Heart left ventricle (tissue), 16 donors: ENCODE results near the gene CASP5. TPM values are rescaled to one million over a fixed set of nuclear protein-coding genes. Genes with fewer than 3 reads are reported as not detected.

Experiments
- ATAC-seq, 4 donors: fragments of 200-7000 bp; cut with Tn5 transposase; one replicate each; pipeline ENCODE4 v1.9.1; 2020 to 2022; ENCODE audit warnings: moderate library complexity in 4 of 4, mild to moderate bottlenecking in 3 of 4, moderate number of reproducible peaks in 1 of 4
- DNase-seq, 5 donors: peaks; one replicate each; pipeline ENCODE4 v3.0.0-alpha.2; 2020
- H3K27ac ChIP-seq, 12 donors: fragments of 200-600 bp; sonication (generic) in 4 of 12; one replicate each; pipeline versions ENCODE4 v1.5.0 to v1.8.0; 2016 to 2022; ENCODE audit warnings: mild to moderate bottlenecking in 2 of 12
- H3K27me3 ChIP-seq, 9 donors: fragments of 200-600 bp; sonication (generic) in 2 of 9; one replicate each; pipeline versions ENCODE4 v1.5.1 to v1.8.0; 2016 to 2022; ENCODE audit warnings: mild to moderate bottlenecking in 3 of 9
- H3K36me3 ChIP-seq, 9 donors: fragments of 200-600 bp; sonication (generic) in 2 of 9; one replicate each; pipeline versions ENCODE4 v1.5.0 to v1.8.0; 2018 to 2022; ENCODE audit warnings: mild to moderate bottlenecking in 2 of 9
- H3K4me1 ChIP-seq, 12 donors: fragments of 200-600 bp; sonication (generic) in 4 of 12; one replicate each; pipeline versions ENCODE4 v1.5.0 to v1.8.0; 2016 to 2022; ENCODE audit warnings: mild to moderate bottlenecking in 3 of 12
- H3K4me3 ChIP-seq, 12 donors: fragments of 200-600 bp; sonication (generic) in 4 of 12; one replicate each; pipeline versions ENCODE4 v1.5.0 to v1.8.0; 2017 to 2022; ENCODE audit warnings: mild to moderate bottlenecking in 9 of 12, moderate library complexity in 4 of 12
- H3K9me3 ChIP-seq, 12 donors: fragments of 200-600 bp; sonication (generic) in 4 of 12; one replicate each; pipeline versions ENCODE4 v1.5.0 to v1.8.0; 2016 to 2022; ENCODE audit warnings: mild to moderate bottlenecking in 1 of 12
- CTCF ChIP-seq, 12 donors: fragments of 200-600 bp; sonication (generic) in 4 of 12; IDR thresholded peaks; one replicate each; pipeline versions ENCODE4 v1.5.0 to v1.8.0; 2018 to 2022; ENCODE audit warnings: antibody characterized with exemption in 12 of 12, mild to moderate bottlenecking in 5 of 12
- POLR2A ChIP-seq, 2 donors: fragments of 450-650 bp; IDR thresholded peaks; one replicate each; pipeline ENCODE4 v1.6.1; 2017; ENCODE audit warnings: antibody characterized with exemption in 2 of 2, mild to moderate bottlenecking in 2 of 2, moderate library complexity in 2 of 2
- WGBS, 4 donors: extraction: QIAGEN DNeasy Blood & Tissue Kit in 2 of 4; methylation state at CpG; one replicate each; pipeline versions ENCODE4 v1.1.5 to v1.1.7; 2013 to 2018; 5-methylcytosine and 5-hydroxymethylcytosine counted together
- intact Hi-C, 10 donors: fragments of 100-400 bp; cut with DNase I; formaldehyde crosslinking; loops; one replicate each; pipeline versions ENCODE4 v1.11.1 to v1.14.2; 2022
- polyA plus RNA-seq, 2 donors: library from polyadenylated mRNA; stranded (reverse); fragments of 200-250 nt; gene quantifications; one replicate each; pipeline ENCODE4 v1.2.3, GENCODE V29; 2013
- total RNA-seq, 9 donors: library from RNA; depleted of rRNA in 2 of 9; stranded (reverse); fragments of >200 nt in 2 of 9; fragmentation: NEBNext Ultra II Directional in 3 of 9; extraction: Animal tissue kit (Norgen Biotek cat#: 25700) in 3 of 9; gene quantifications; one replicate each; pipeline versions ENCODE4 v1.1.0 to v1.2.4, GENCODE V29; 2016 to 2023
- donor health status: ischemic (EF 13 %, LVEDD 7.1; RV severe dilation, severe dysfunction).
- donor health status: healthy with polysubstance abuse.
- donor health status: DM: no; HTN: yes; CAD: no.
- donor health status: DM: no; HTN: no; CAD: no.
- donor health status: ischemic (EF 25% LVEDD 6.9; RV normal size, moderate dysfunction).
- donor health status: ischemic (EF 25% LVEDD 5.7; RV mildly dilated, moderate dysfunction).
- donor health status: healthy.
- donor health status: DM: yes; HTN: yes; CAD: no.
- donor health status: ischemic (EF 35%, LVEDD 5.7; RV mildly dilated, moderate dysfunction).
- donor health status: nonischemic (EF 11% LVEDD 7.7; RV severe dilation, severe dysfunction).
- donor health status: DM: yes; HTN: yes; CAD: no.
- donor health status: PGD.
- donor health status: ischemic (EF 29% LVEDD 5.4; RV normal size, mild dysfunction).
- donor health status: nonischemic (EF 23%, LVEDD 6.1; RV moderate dilation, normal function).

CASP5 gene
- total and polyA plus RNA-seq, 11 donors = 0.10 to 2.7 (median 0.45) TPM; not detected in 8

GRCh38 chr11:105024394-105024793, 1.4 kb upstream of the CASP5 start:
- 84 to 90% (median 86%) methylated on average over 1 of the region's 1 CpG for WGBS, 4 donors
- Histone ChIP-seq H3K4me3 (no peak overlapping the region), H3K27me3 (no peaks in the 10 kb centered on the region), H3K36me3 (peaks cover 0 to 49% (median 41%) of the 10 kb centered on the region in 9 donors), H3K4me1 (peaks cover 0 to 31% (median 0%) of the 10 kb centered on the region in 12 donors), H3K9me3 (peaks cover 0 to 3% (median 0%) of the 10 kb centered on the region in 12 donors), H3K27ac (no peak overlapping the region)
- TF ChIP-seq CTCF (IDR thresholded peaks at IDR 0.05) = no peak
- no peak for TF ChIP-seq POLR2A (IDR thresholded peaks at IDR 0.05)
- no peak for ATAC-seq
- no peak for DNase-seq
- intact Hi-C loops = no loop called here

GRCh38 chr11:105022527-105022926, 441 bp downstream of the CASP5 start:
- intact Hi-C loops = no loop called here
- Histone ChIP-seq H3K4me1 (peaks cover 0 to 15% (median 0%) of the 10 kb centered on the region in 12 donors), H3K27me3 (no peaks in the 10 kb centered on the region), H3K4me3 (peak overlapping the region in 1 of 12 donors; percentile 23), H3K9me3 (peaks cover 0 to 3% (median 0%) of the 10 kb centered on the region in 12 donors), H3K27ac (peak overlapping the region in 1 of 12 donors; percentile 74), H3K36me3 (peaks cover 0 to 30% (median 23%) of the 10 kb centered on the region in 9 donors)
- no peak for ATAC-seq
- whole genome bisulfite sequencing, 4 donors = 41 to 53% (median 50%) methylated on average over 2 of the region's 2 CpGs
- DNase-seq = no peak
- TF ChIP-seq POLR2A (IDR thresholded peaks at IDR 0.05) (no peak), CTCF (IDR thresholded peaks at IDR 0.05) (no peak)

GRCh38 chr11:105007463-105007862, 15.5 kb downstream of the CASP5 start:
- DNase-seq (no peak), ATAC-seq (no peak)
- Histone ChIP-seq H3K9me3 (no peaks in the 10 kb centered on the region), H3K4me1 (no peaks in the 10 kb centered on the region), H3K27ac (no peak overlapping the region), H3K4me3 (no peak overlapping the region), H3K27me3 (no peaks in the 10 kb centered on the region), H3K36me3 (no peaks in the 10 kb centered on the region)
- TF ChIP-seq CTCF (IDR thresholded peaks at IDR 0.05) (no peak), POLR2A (IDR thresholded peaks at IDR 0.05) (no peak)
- intact Hi-C loops = no loop called here

- 71 to 86% (median 83%) methylated on average over 3 of the region's 3 CpGs for WGBS, 4 donors
- Histone ChIP-seq H3K4me1 (no peaks in the 10 kb centered on the region), H3K9me3 (no peaks in the 10 kb centered on the region), H3K4me3 (no peak overlapping the region), H3K36me3 (no peaks in the 10 kb centered on the region), H3K27me3 (no peaks in the 10 kb centered on the region), H3K27ac (no peak overlapping the region)
- intact Hi-C loops = no loop called here
- DNase-seq (no peak), ATAC-seq (no peak)
- TF ChIP-seq POLR2A (IDR thresholded peaks at IDR 0.05) = no peak
- TF ChIP-seq CTCF (IDR thresholded peaks at IDR 0.05) = no peak
Observed at GRCh38 chr11:105005451-105005845, 17.5 kb downstream of the CASP5 start.
